ENCODE measurements around the gene METTL17.
A peak's percentile ranks its signal among the peaks of the same experiment; 100 is the strongest.
"Not testable (repeated sequence)": the region's sequence is repeated elsewhere in the genome, so short reads cannot be mapped to it uniquely, and the experiment has no call there.

Gene METTL17

GRCh38 chr14:20996521-20996920, 6.7 kb downstream of the METTL17 start:
- no peak for DNase-seq

- no peak for DNase-seq
Observed at GRCh38 chr14:20997115-20997514, 7.3 kb downstream of the METTL17 start.

GRCh38 chr14:20997564-20997963, 7.8 kb downstream of the METTL17 start:
- no peak for DNase-seq

- DNase-seq, result no peak
Observed at GRCh38 chr14:20998139-20998538, 8.4 kb downstream of the METTL17 start.

GRCh38 chr14:20998674-20999366, 9.0 kb downstream of the METTL17 start, which contains the start of gene SLC39A2:
TSS of gene SLC39A2 (plus strand) at chr14:20999293. CDS start at chr14:20999447, 154 bp downstream.
- peak in 2 of 4 experiments; percentile 42 to 58 for DNase-seq

GRCh38 chr14:20999591-20999990, 9.8 kb downstream of the METTL17 start:
- peak in 1 of 4 experiments; percentile 18 for DNase-seq

- DNase-seq, result no peak
Observed at GRCh38 chr14:21001218-21001617, 11.4 kb downstream of the METTL17 start.

GRCh38 chr14:21003788-21004346, 14.1 kb downstream of the METTL17 start:
- no peak for DNase-seq

- not testable (repeated sequence) for DNase-seq
Observed at GRCh38 chr14:21009721-21010120, 19.9 kb downstream of the METTL17 start.

GRCh38 chr14:21011136-21011535, 21.4 kb downstream of the METTL17 start:
- DNase-seq, result no peak

- DNase-seq, result peak; percentile 90 to 95 (median 94)
Observed at GRCh38 chr14:21014761-21015190, 25.0 kb downstream of the METTL17 start.

- DNase-seq, result peak; percentile 56 to 79 (median 74)
Observed at GRCh38 chr14:21015312-21015711, 25.5 kb downstream of the METTL17 start.

GRCh38 chr14:21016413-21017190, 26.8 kb downstream of the METTL17 start:
- DNase-seq, result no peak

GRCh38 chr14:21017528-21018245, 27.9 kb downstream of the METTL17 start:
- peak in 3 of 4 experiments; percentile 48 to 63 (median 57) for DNase-seq

- no peak for DNase-seq
Observed at GRCh38 chr14:21018286-21018685, 28.5 kb downstream of the METTL17 start.

- DNase-seq, result peak in 3 of 4 experiments; percentile 37 to 55 (median 48)
Observed at GRCh38 chr14:21018781-21019180, 29.0 kb downstream of the METTL17 start.

GRCh38 chr14:21019366-21019765, 29.6 kb downstream of the METTL17 start:
- peak; percentile 57 to 80 (median 79) for DNase-seq

- DNase-seq, result no peak
Observed at GRCh38 chr14:21020977-21021545, 31.3 kb downstream of the METTL17 start.

- no peak for DNase-seq
Observed at GRCh38 chr14:21022686-21023085, 32.9 kb downstream of the METTL17 start.

- peak; percentile 57 to 81 (median 74) for DNase-seq
Observed at GRCh38 chr14:21023174-21023573, 33.4 kb downstream of the METTL17 start.

GRCh38 chr14:21023817-21024584, 34.2 kb downstream of the METTL17 start:
- DNase-seq, result no peak

Data from suppressor macrophage (primary cell).